SK-N-MC (cell line): ENCODE results near the gene CALCOCO2.

Source experiments
- EZH2 ChIP-seq: fragments of 200-600 bp; sonication (generic); IDR thresholded peaks from one replicate; pipeline ENCODE4 v1.6.1; 2017; ENCODE audit warnings: antibody characterized with exemption
- POLR2AphosphoS5 ChIP-seq: IDR thresholded peaks from 2 replicates; pipeline ENCODE4 v1.6.1; 2012; ENCODE audit warnings: mild to moderate bottlenecking, low read depth, low read length, borderline replicate concordance

DNA sequence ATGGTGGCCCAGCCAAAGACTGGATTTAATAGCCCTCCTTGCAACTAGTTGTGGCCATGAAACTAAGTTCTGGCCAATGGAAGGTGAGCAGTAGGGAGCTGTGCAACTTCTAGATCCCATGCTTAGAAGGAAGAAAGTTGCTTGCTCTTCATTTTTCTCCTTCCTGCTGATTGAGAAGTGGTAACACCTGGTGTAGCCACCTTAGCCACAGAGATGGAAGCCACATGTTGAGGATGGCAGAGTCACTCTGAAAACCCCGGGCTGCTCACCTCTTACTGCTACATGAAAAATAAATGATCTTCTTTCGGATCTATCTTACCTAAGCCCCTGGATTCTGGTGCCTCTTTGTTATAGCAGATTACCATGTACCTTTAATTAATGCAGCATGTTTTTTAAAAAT lies 51.4 kb downstream of the CALCOCO2 start:
- TF ChIP-seq POLR2AphosphoS5 (no peak), EZH2 (no peak)
